ENCODE data around the gene ETV5. TPM values are rescaled to one million over a fixed set of nuclear protein-coding genes. Genes with fewer than 3 reads are reported as not detected.

ETV5 gene
- total and polyA plus RNA-seq, 2 donors (not counting 3 experiments of a cell fraction or from before 2014, with no cell fraction given) = 8.8 to 40.9 TPM

DNA sequence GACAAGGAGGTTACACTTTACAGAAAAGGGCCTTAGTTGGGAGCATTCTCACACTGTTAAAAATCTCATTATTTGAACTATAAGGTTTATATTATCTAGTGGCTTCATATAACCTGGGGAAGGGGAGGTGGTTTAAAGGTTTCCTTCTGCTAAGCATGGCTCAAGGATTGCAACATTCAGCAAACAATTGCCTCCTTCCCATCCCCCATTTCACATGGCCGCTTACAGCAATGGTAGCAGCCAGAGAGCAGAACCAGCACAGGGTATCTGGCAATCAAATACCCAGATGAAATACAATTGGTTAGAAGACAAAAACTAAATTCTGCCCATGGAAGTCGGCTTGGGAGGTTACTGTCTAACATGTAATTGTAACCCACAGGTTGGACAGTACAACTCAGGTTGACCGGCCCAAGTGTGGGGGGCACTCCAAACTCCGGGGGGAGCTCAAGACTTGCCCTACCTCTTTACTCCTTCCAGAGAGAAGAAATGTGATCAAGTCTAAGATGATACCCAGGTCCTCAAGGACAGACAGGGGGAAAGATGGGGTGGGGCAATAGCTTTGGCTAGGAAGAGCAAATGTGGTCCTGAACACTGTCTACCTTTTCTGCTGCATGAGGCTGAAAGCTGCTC lies 15.5 kb downstream of the ETV5 start:
- TF ChIP-seq POLR2AphosphoS5 (IDR thresholded peaks at IDR 0.05; ENCODE audit: insufficient read depth, low read depth, low read length) (no peak), FOS (IDR thresholded peaks at IDR 0.05; ENCODE audit: borderline replicate concordance, insufficient read depth, low read length) (no peak), EZH2 (IDR thresholded peaks at IDR 0.05; ENCODE audit: borderline replicate concordance, low read depth, low read length, severe bottlenecking) (no peak), CTCF (IDR thresholded peaks at IDR 0.05; ENCODE audit: extremely low read depth in 1 of 2, insufficient read depth in 1 of 2, low read depth in 1 of 2, low read length in 2 of 2) (no peak), POLR2A (IDR thresholded peaks at IDR 0.05; ENCODE audit: low read depth, low read length) (no peak), JUN (IDR thresholded peaks at IDR 0.05; ENCODE audit: borderline replicate concordance, insufficient read depth, insufficient read length, low read depth) (no peak), GATA2 (IDR thresholded peaks at IDR 0.05; ENCODE audit: insufficient read depth, insufficient read length, low read depth, low read length) (no peak), MYC (IDR thresholded peaks at IDR 0.05; ENCODE audit: low read depth, low read length) (no peak)
- TF ChIP-seq, protein P1, sequence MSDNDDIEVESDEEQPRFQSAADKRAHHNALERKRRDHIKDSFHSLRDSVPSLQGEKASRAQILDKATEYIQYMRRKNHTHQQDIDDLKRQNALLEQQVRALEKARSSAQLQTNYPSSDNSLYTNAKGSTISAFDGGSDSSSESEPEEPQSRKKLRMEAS (IDR thresholded peaks at IDR 0.05; ENCODE audit: insufficient read depth, insufficient read length) = no peak
- H3K36me3 ChIP-seq (ENCODE audit: control insufficient read depth in 2 of 2, extremely low read depth in 1 of 2, insufficient read depth in 2 of 2, low read length in 2 of 2) = peaks cover 0 to 2% of the 10 kb centered on the region in 2 experiments
- H3K9ac ChIP-seq (replicated peaks; ENCODE audit: extremely low read depth, insufficient read depth, low read length) = no peak overlapping the region
- peaks cover 12% of the 10 kb centered on the region for H3K4me1 ChIP-seq (ENCODE audit: control insufficient read depth, extremely low read depth, insufficient read depth, low read length)
- intact Hi-C loops (cut with micrococcal nuclease) (no loop called here), dilution Hi-C loops (cut with MboI; ENCODE audit: extremely low pct_ligation_motif_present, low sequenced_read_pairs) (no loop called here)
- no peak overlapping the region for H3K27ac ChIP-seq (ENCODE audit: insufficient read depth, low read depth, low read length)
- DNase-seq (ENCODE audit: low read depth, low spot score) (no peak), FAIRE-seq (no peak)
- H3K9me1 ChIP-seq (replicated peaks; ENCODE audit: control insufficient read depth, extremely low read depth, insufficient read depth, low read length) = no peaks in the 10 kb centered on the region
- no peak overlapping the region for H2AFZ ChIP-seq (ENCODE audit: low read depth, low read length)
- no peaks in the 10 kb centered on the region for H3K9me3 ChIP-seq (replicated peaks; ENCODE audit: control insufficient read depth, insufficient read depth, low read length)
- H3K79me2 ChIP-seq (ENCODE audit: control insufficient read depth, insufficient read depth, low read length) = no peaks in the 10 kb centered on the region
- BruUV-seq (replicated peaks) = no TSS peak
- no peaks in the 10 kb centered on the region for H3K27me3 ChIP-seq (ENCODE audit: control insufficient read depth in 2 of 2, insufficient read depth in 2 of 2, low read length in 2 of 2)
- H4K20me1 ChIP-seq (replicated peaks; ENCODE audit: control insufficient read depth, extremely low read depth, insufficient read depth, low read length) = no peaks in the 10 kb centered on the region
- no peak overlapping the region for H3K4me2 ChIP-seq (ENCODE audit: insufficient read depth, low read length)
- no peak overlapping the region for H3K4me3 ChIP-seq (replicated peaks in 1 of 3; ENCODE audit: insufficient read depth in 1 of 3, low read depth in 1 of 3, low read length in 3 of 3)
- POLR2A ChIA-PET = no interaction called here
- CTCF ChIA-PET = interaction anchor here (1.0 to 1.2 kb wide), 2 partner anchors 149 to 184 kb away, joined by 3 to 4 read pairs; no protein-coding TSS in a partner anchor
